Activated CD4-positive, alpha-beta T cell treated with anti-CD3 and anti-CD28 coated beads for 36 hours (primary cell): ENCODE data around the gene SPC25. TPM values are rescaled to one million over a fixed set of nuclear protein-coding genes. Genes with fewer than 3 reads are reported as not detected.

Experiments used
- ATAC-seq: fragments of 200-7000 bp; cut with Tn5 transposase; one replicate; pipeline ENCODE4 v1.10.0; 2021; ENCODE audit warnings: mild to moderate bottlenecking, moderate library complexity
- CTCF ChIA-PET: fragments of 350-600 bp; sonication (Branson Sonifier 250); formaldehyde crosslinking; loops from one replicate; lab custom pipeline; 2021; ENCODE audit warnings: antibody characterized with exemption; lab: Charles Lee
- POLR2A ChIA-PET: fragments of 350-600 bp; sonication (Branson Sonifier 250); formaldehyde crosslinking; loops from one replicate; lab custom pipeline; 2021; ENCODE audit warnings: antibody characterized with exemption, inconsistent platforms; lab: Charles Lee
- DNase-seq: peaks from one replicate; pipeline ENCODE4 v3.0.0-alpha.2; 2020
- H3K27ac Mint-ChIP-seq: one replicate; pipeline ENCODE4 v1.8.0; 2021; ENCODE audit warnings: mixed read lengths
- H3K27me3 Mint-ChIP-seq: one replicate; pipeline ENCODE4 v1.8.0; 2021; ENCODE audit warnings: mixed read lengths
- H3K36me3 Mint-ChIP-seq: one replicate; pipeline ENCODE4 v1.8.0; 2021; ENCODE audit warnings: low read depth, mixed read lengths
- H3K4me1 Mint-ChIP-seq: one replicate; pipeline ENCODE4 v1.8.0; 2021; ENCODE audit warnings: mixed read lengths
- H3K4me3 Mint-ChIP-seq: one replicate; pipeline ENCODE4 v1.8.0; 2021; ENCODE audit warnings: mild to moderate bottlenecking, moderate library complexity, mixed read lengths
- H3K9me3 Mint-ChIP-seq: one replicate; pipeline ENCODE4 v1.8.0; 2021; ENCODE audit warnings: low read depth, mixed read lengths
- intact Hi-C, 2 experiments: fragments of 100-400 bp; cut with DNase I in 1 of 2; cut with micrococcal nuclease in 1 of 2; formaldehyde crosslinking; loops; one replicate each; pipeline versions ENCODE4 v1.14.2 to v1.15.1; 2022 to 2024; cut with DNase I, micrococcal nuclease
- total RNA-seq, 2 experiments: library from RNA; stranded (reverse); gene quantifications; one replicate each; pipeline ENCODE4 v1.2.3, GENCODE V29; 2021

SPC25 gene
- total RNA-seq, 2 experiments from 2014 or later: 33.7 to 38.4 TPM

- H3K4me1 Mint-ChIP-seq: peaks cover 6% of the 10 kb centered on the region
- H3K4me3 Mint-ChIP-seq: no peak overlapping the region
- intact Hi-C loops: loop anchor here (1.0 to 5.0 kb wide), 5 partner anchors 68 to 783 kb away; no protein-coding TSS in a partner anchor
- ChIA-PET POLR2A (no interaction called here), CTCF (interaction anchor here (0.7 to 3.4 kb wide), 12 partner anchors 11 to 802 kb away, joined by 3 to 24 read pairs (median 4); no protein-coding TSS in a partner anchor)
- H3K27ac Mint-ChIP-seq: no peak overlapping the region
- no peaks in the 10 kb centered on the region for H3K36me3 Mint-ChIP-seq
- H3K9me3 Mint-ChIP-seq: no peaks in the 10 kb centered on the region
- ATAC-seq: no peak
- no peak for DNase-seq
- peaks cover 17% of the 10 kb centered on the region for H3K27me3 Mint-ChIP-seq
Measured at GRCh38 chr2:168920504-168921157, 30.4 kb upstream of the SPC25 start.

DNA sequence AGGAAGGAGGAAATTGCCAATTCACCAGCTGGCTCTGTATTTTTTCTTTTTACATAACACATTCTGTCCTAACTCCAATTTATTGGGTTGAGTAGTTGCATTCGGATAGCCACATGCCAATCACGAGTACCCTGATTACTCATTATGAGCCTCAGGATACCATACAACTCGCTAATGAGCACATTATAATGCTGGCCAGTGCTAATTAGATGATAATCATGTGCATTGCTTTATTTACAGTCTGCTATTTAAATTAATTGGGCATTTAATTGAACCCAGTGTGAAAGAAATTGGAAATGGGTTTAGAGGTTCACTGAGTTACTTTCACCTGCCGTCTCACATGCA is 26.1 kb upstream of the SPC25 start:
- Mint-ChIP-seq H3K4me3 (no peak overlapping the region), H3K27me3 (peaks cover 22% of the 10 kb centered on the region), H3K27ac (no peak overlapping the region), H3K9me3 (peaks cover 3% of the 10 kb centered on the region), H3K4me1 (peaks cover 12% of the 10 kb centered on the region), H3K36me3 (no peaks in the 10 kb centered on the region)
- DNase-seq: no peak
- CTCF ChIA-PET: interaction anchor here (0.8 kb wide), 1 partner anchor 732 kb away, joined by 3 read pairs; no protein-coding TSS in a partner anchor
- intact Hi-C loops: loop anchor here in 1 of 2 experiments (1.0 kb wide), 1 partner anchor 706 kb away; no protein-coding TSS in a partner anchor
- POLR2A ChIA-PET: no interaction called here
- no peak for ATAC-seq

DNA sequence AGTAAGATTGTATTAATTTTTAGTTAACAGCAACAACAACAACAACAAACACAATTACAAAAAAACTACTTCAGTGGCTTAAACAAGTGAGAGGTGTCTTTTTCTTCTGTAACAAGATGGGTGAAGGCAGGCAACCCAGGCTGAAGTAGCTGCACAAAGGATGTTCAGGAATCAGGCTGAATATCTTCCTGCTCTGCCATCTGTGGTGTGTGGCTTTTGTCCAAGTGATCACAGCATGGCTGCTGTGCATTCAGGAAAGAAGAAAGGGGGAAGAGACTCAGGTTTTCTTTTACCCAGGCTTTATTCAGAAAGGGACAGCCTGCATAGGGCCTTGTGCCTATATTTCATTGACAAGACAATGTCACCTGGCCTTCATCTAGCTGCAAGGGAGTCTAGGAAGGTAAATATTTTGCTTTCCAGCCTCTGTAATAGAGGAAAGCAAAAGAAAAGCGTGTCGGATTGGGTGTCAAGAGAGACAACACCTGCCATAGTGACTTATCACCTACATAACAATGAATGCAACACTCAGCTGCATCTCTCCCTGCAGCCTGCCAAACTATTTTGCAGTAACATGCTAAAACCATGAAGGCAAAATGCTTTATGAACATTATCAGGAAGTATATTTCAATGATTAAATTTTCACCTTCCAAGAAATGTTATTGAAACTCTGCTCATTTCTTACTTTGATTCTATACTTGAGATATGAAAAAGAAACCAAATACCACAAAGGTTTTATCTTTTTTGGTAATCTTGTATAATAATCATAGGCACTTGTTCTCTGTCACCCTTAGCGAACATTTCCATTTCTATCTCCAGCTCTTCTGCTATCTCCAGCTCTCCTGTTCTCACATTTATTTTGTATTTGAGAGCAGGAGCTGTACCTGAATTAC is 25.5 kb upstream of the SPC25 start:
- ChIA-PET POLR2A (no interaction called here), CTCF (interaction anchor here (0.8 to 1.7 kb wide), 2 partner anchors 38 to 732 kb away, joined by 3 to 6 read pairs; no protein-coding TSS in a partner anchor)
- ATAC-seq: peak; percentile 74
- Mint-ChIP-seq H3K4me1 (peaks cover 12% of the 10 kb centered on the region), H3K4me3 (no peak overlapping the region), H3K36me3 (no peaks in the 10 kb centered on the region), H3K27ac (no peak overlapping the region), H3K9me3 (peaks cover 3% of the 10 kb centered on the region), H3K27me3 (peaks cover 22% of the 10 kb centered on the region)
- intact Hi-C loops: loop anchor here in 1 of 2 experiments (1.0 to 2.0 kb wide), 2 partner anchors 25 to 705 kb away; partner anchors contain the start of gene SPC25
- DNase-seq: no peak

DNA sequence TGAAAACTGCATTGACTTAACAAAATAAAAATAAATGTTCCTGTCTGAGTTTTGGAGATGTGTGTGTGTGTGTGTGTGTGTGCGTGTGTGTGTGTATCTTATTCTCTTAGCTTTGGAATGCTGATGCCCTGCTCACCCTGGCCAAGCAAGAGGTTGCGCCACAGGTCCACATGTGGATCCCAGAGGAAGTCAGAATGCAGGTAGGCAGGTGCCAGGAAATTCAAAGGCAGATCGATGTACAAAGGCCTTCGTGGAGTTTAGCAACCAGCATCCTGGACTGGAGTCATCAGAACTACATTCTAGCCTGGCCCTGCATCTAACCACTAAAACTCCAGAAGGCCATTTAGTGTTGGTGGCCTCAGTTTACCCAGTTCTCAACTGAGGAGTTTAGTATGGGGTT is 23.3 kb upstream of the SPC25 start:
- Mint-ChIP-seq H3K27ac (no peak overlapping the region), H3K4me1 (peaks cover 12% of the 10 kb centered on the region), H3K9me3 (peaks cover 3% of the 10 kb centered on the region), H3K36me3 (no peaks in the 10 kb centered on the region), H3K4me3 (no peak overlapping the region), H3K27me3 (peaks cover 22% of the 10 kb centered on the region)
- no peak for ATAC-seq
- CTCF ChIA-PET: interaction anchor here (1.8 kb wide), 1 partner anchor 41 kb away, joined by 4 read pairs; no protein-coding TSS in a partner anchor
- DNase-seq: no peak
- POLR2A ChIA-PET: no interaction called here
- intact Hi-C loops: no loop called here

DNA sequence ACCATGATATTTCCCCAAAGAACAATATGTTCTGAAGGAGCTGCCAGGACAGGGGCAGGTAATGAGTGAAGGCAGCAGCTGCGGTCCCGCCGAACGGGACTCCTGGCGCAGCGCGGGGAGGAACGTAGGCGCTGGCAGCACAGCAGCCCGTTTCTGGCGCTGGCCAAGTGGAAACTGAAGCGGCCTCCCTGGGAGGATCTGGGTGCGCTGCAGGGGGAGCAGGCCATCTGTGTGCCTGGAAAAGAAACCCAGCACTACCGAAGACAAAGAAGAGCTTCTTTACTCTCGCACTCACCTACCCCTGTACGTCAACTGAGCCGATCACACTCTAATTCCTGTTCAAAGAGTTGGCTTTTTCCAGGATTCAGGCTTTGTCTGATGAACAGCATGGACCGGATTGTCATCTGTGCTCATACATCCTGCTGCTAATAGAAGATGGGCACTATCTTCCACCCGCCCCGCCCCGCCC is 22.7 kb upstream of the SPC25 start:
- ChIA-PET POLR2A (no interaction called here), CTCF (interaction anchor here (0.6 to 1.8 kb wide), 3 partner anchors 23 to 775 kb away, joined by 3 to 4 read pairs (median 3); no protein-coding TSS in a partner anchor)
- H3K27me3 Mint-ChIP-seq: peaks cover 17% of the 10 kb centered on the region
- intact Hi-C loops: no loop called here
- H3K9me3 Mint-ChIP-seq: peaks cover 3% of the 10 kb centered on the region
- peaks cover 12% of the 10 kb centered on the region for H3K4me1 Mint-ChIP-seq
- peak; percentile 11 for DNase-seq
- H3K4me3 Mint-ChIP-seq: no peak overlapping the region
- ATAC-seq: no peak
- no peak overlapping the region for H3K27ac Mint-ChIP-seq
- no peaks in the 10 kb centered on the region for H3K36me3 Mint-ChIP-seq

- POLR2A ChIA-PET: no interaction called here
- CTCF ChIA-PET: interaction anchor here (0.6 to 1.8 kb wide), 3 partner anchors 23 to 775 kb away, joined by 3 to 4 read pairs (median 3); no protein-coding TSS in a partner anchor
- intact Hi-C loops: no loop called here
- Mint-ChIP-seq H3K4me3 (no peak overlapping the region), H3K27me3 (peaks cover 17% of the 10 kb centered on the region), H3K27ac (no peak overlapping the region), H3K4me1 (peaks cover 12% of the 10 kb centered on the region), H3K36me3 (no peaks in the 10 kb centered on the region), H3K9me3 (peaks cover 3% of the 10 kb centered on the region)
- DNase-seq: no peak
- no peak for ATAC-seq
Measured at GRCh38 chr2:168912466-168912865, 22.2 kb upstream of the SPC25 start.

DNA sequence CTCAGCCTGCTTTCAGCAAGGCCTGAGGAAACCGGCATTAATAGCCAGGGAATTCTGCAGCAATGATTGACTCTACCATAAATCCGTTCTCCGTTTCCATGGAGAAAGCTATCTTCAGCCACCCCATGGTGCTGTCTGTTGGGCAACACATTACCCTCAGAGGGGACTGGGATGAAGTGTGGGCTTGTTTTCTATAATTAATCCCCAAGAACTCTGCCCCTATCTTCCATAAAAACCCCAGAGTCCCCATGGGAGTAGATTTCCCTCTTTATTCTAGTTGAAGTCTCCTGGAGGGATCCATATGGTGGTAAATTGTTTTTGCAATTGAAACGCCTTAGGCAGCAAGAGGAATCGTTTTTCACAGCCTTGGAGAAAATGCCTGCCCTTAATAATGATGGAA is 20.1 kb upstream of the SPC25 start:
- intact Hi-C loops: no loop called here
- no peaks in the 10 kb centered on the region for H3K36me3 Mint-ChIP-seq
- no peak overlapping the region for H3K4me3 Mint-ChIP-seq
- no peaks in the 10 kb centered on the region for H3K9me3 Mint-ChIP-seq
- H3K27me3 Mint-ChIP-seq: peaks cover 17% of the 10 kb centered on the region
- no peak overlapping the region for H3K27ac Mint-ChIP-seq
- DNase-seq (no peak), ATAC-seq (no peak)
- ChIA-PET CTCF (interaction anchor here (0.6 to 2.8 kb wide), 6 partner anchors 10 to 572 kb away, joined by 3 to 17 read pairs (median 3); no protein-coding TSS in a partner anchor), POLR2A (no interaction called here)
- H3K4me1 Mint-ChIP-seq: peaks cover 6% of the 10 kb centered on the region

DNA sequence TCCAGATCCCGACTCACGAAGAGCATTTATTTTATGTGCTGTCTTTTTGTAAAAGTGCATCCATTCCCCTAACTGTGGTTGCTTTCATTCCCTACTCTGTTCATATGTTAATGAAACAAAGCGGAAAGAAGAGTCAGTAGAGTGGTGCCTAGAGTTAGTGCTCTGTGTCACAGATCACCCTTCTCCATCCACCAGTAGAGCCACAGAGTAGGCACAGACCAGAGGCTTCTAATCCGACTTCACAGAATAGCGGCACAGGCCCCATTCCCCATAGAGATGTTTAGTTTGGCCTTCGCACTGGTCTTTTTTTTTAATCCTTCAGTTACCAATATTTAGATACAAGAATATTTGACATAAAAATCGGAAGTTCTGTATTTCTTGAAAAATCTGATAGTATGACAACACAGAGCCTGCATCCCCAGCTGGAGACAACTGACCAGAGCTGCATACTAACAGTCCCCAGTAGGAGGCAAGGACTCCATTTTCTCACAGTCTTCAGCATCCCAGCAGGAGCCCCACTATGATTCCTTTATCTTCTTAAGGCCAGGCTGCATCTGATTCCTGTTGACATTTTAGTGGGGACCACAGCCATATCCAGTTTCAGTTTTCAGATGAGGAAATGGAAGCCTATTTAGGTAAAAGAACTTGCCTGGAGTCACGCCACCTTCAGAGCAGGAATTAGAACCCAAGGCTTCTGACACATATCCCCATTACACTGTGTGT is 17.9 kb upstream of the SPC25 start:
- no peak for ATAC-seq

DNA sequence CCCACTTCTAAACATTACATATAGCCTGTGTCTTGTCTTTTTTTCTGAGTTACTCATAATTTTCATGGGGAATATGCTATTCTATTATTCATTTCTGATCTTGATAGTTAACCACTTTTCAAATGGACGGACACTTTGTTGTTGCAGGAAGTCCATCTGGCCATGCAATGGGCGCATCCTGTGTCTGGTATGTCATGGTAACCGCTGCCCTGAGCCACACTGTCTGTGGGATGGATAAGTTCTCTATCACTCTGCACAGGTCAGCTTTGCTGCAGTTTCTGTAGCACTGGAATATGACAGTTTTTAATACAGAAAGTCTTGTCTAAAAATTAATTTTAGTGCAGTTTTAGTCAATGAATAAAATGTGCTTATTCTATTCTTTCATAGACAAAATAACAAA is 14.1 kb upstream of the SPC25 start:
- no peak for DNase-seq
- intact Hi-C loops: no loop called here
- ChIA-PET CTCF (interaction anchor here (0.6 kb wide), 1 partner anchor 15 kb away, joined by 3 read pairs; no protein-coding TSS in a partner anchor), POLR2A (no interaction called here)
- no peak overlapping the region for H3K4me3 Mint-ChIP-seq
- no peak overlapping the region for H3K27ac Mint-ChIP-seq
- no peaks in the 10 kb centered on the region for H3K9me3 Mint-ChIP-seq
- H3K27me3 Mint-ChIP-seq: peaks cover 5% of the 10 kb centered on the region
- no peak for ATAC-seq
- H3K4me1 Mint-ChIP-seq: no peaks in the 10 kb centered on the region
- H3K36me3 Mint-ChIP-seq: no peaks in the 10 kb centered on the region

More for the DNA sequence above, 17.9 kb upstream of the SPC25 start:
- H3K27ac Mint-ChIP-seq: no peak overlapping the region
- DNase-seq: no peak
- peaks cover 4% of the 10 kb centered on the region for H3K4me1 Mint-ChIP-seq
- peaks cover 16% of the 10 kb centered on the region for H3K27me3 Mint-ChIP-seq
- POLR2A ChIA-PET: no interaction called here
- no peak overlapping the region for H3K4me3 Mint-ChIP-seq
- H3K36me3 Mint-ChIP-seq: no peaks in the 10 kb centered on the region
- intact Hi-C loops: no loop called here
- H3K9me3 Mint-ChIP-seq: no peaks in the 10 kb centered on the region
- CTCF ChIA-PET: interaction anchor here (0.5 to 2.8 kb wide), 2 partner anchors 12 to 790 kb away, joined by 3 to 17 read pairs; no protein-coding TSS in a partner anchor

DNA sequence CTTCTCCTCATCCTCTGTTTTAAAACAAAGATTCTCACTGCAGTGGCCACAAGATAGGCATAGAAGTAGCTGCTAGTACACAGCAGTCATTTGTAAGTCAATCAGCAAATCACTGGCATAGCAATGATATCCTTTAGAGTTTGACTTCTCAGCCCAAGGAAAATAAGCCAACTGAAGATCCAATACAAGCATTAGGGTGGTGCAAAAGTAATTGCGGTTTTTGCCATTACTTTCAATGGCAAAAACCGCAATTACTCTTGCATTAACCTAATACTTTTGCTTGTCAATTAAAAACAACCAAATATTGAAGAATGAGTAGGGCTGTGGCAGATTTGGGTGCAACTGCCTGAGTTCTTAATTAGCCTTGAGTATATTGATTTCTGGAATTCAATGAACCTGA is 13.7 kb upstream of the SPC25 start:
- ATAC-seq: no peak
- intact Hi-C loops: no loop called here
- Mint-ChIP-seq H3K9me3 (no peaks in the 10 kb centered on the region), H3K27me3 (peaks cover 5% of the 10 kb centered on the region), H3K36me3 (no peaks in the 10 kb centered on the region), H3K4me1 (no peaks in the 10 kb centered on the region), H3K4me3 (no peak overlapping the region), H3K27ac (no peak overlapping the region)
- DNase-seq: no peak
- POLR2A ChIA-PET: no interaction called here
- CTCF ChIA-PET: no interaction called here

DNA sequence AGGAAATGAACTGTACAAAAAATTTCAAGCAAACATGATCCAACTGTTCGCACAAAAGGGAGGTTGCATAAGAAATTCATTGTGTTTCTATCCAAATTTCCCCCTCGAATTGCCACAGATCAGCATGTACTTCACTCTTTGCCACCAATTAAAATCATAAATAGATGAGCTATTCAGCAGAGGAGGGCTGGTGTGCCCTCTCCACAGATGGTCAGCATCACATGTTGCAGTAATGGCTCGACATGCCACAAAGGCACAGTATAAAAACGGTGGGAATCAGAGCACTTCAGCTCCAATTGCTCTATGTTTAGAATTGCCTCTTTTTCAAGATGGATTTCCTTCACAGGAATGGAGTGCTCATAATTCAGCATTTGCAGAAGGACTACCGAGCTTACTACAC is 10.8 kb upstream of the SPC25 start, which contains the start of gene G6PC2:
Gene G6PC2, plus strand, starts transcription at position 289 of the 400 bp plus-strand sequence. Its CDS starts 41 bp downstream, at position 330.
- POLR2A ChIA-PET: no interaction called here
- DNase-seq: no peak
- H3K9me3 Mint-ChIP-seq: no peaks in the 10 kb centered on the region
- intact Hi-C loops: no loop called here
- CTCF ChIA-PET: no interaction called here
- ATAC-seq: no peak
- no peaks in the 10 kb centered on the region for H3K36me3 Mint-ChIP-seq
- no peak within 1 kb of the TSS for H3K4me3 Mint-ChIP-seq
- H3K27me3 Mint-ChIP-seq: peaks cover 5% of the 10 kb centered on the region
- no peak within 1 kb of the TSS for H3K27ac Mint-ChIP-seq
- no peaks in the 10 kb centered on the region for H3K4me1 Mint-ChIP-seq
